Panc1 (cell line): ENCODE measurements around the gene FCN2. TPM values are rescaled to one million over a fixed set of nuclear protein-coding genes. Genes with fewer than 3 reads are reported as not detected.

Experiments
- ATAC-seq: fragments of 200-7000 bp; cut with Tn5 transposase; 2 replicates; pipeline ENCODE4 v1.9.1; 2020; ENCODE audit warnings: mild to moderate bottlenecking, moderate library complexity
- BruUV-seq: library from RNA; stranded (reverse); fragments of 400-500 nt; replicated peaks from 2 replicates; lab custom pipeline; 2021; lab: Mats Ljungman, UMichigan
- CTCF ChIA-PET: fragments of 300-600 bp; sonication (Branson Sonifier 250); formaldehyde crosslinking; loops from one replicate; lab custom pipeline; 2022; ENCODE audit warnings: antibody characterized with exemption; lab: Charles Lee
- POLR2A ChIA-PET: fragments of 300-600 bp; sonication (Branson Sonifier 250); formaldehyde crosslinking; loops from one replicate; lab custom pipeline; 2022; ENCODE audit warnings: antibody characterized with exemption; lab: Charles Lee
- DNase-seq: peaks from one replicate; pipeline ENCODE4 v3.0.0-alpha.2; 2010; ENCODE audit warnings: low read depth, low spot score
- H3K27ac ChIP-seq: 2 replicates; pipeline ENCODE4 v1.5.1; 2011; ENCODE audit warnings: mild to moderate bottlenecking, low read length, inconsistent platforms
- H3K27me3 ChIP-seq: fragments of 200-500 bp; sonication (Bioruptor generic); 2 replicates; pipeline ENCODE4 v1.6.0; 2014; ENCODE audit warnings: low read length, inconsistent platforms; ENCODE audit not compliant: control insufficient read depth, insufficient read depth
- H3K36me3 ChIP-seq: fragments of 200-500 bp; sonication (Bioruptor generic); 2 replicates; pipeline ENCODE4 v1.5.1; 2014; ENCODE audit warnings: inconsistent platforms, mild to moderate bottlenecking, low read length, moderate library complexity; ENCODE audit not compliant: control insufficient read depth, insufficient read depth
- H3K4me1 ChIP-seq: 2 replicates; pipeline ENCODE4 v1.5.1; 2011; ENCODE audit warnings: inconsistent platforms, mild to moderate bottlenecking, low read length, moderate library complexity; ENCODE audit not compliant: control insufficient read depth, insufficient read depth
- H3K4me3 ChIP-seq, 2 experiments: 2 replicates each; pipeline ENCODE4 v1.5.1; 2011 to 2012; ENCODE audit warnings: low read depth in 2 of 2, low read length in 2 of 2, mild to moderate bottlenecking in 2 of 2, inconsistent platforms in 1 of 2, moderate library complexity in 1 of 2
- H3K9me3 ChIP-seq: fragments of 200-500 bp; sonication (Bioruptor generic); 2 replicates; pipeline ENCODE4 v1.5.1; 2014; ENCODE audit warnings: low read depth, mild to moderate bottlenecking, inconsistent platforms, low read length, moderate library complexity; ENCODE audit not compliant: control insufficient read depth, insufficient read depth
- CTCF ChIP-seq: fragments of 450-650 bp; IDR thresholded peaks from 2 replicates; pipeline ENCODE4 v1.5.1; 2017; ENCODE audit warnings: mild to moderate bottlenecking
- POLR2AphosphoS5 ChIP-seq: IDR thresholded peaks from 2 replicates; pipeline ENCODE4 v1.6.1; 2012; ENCODE audit warnings: mild to moderate bottlenecking, low read depth, low read length, moderate library complexity
- REST ChIP-seq, 2 experiments: IDR thresholded peaks; 2 replicates each; pipeline ENCODE4 v1.6.1; 2011 to 2012; ENCODE audit warnings: low read depth in 2 of 2, control low read depth in 1 of 2, low read length in 1 of 2, mild to moderate bottlenecking in 1 of 2, moderate library complexity in 1 of 2; ENCODE audit not compliant: insufficient read depth in 1 of 2
- SIN3A ChIP-seq: IDR thresholded peaks from 2 replicates; pipeline ENCODE4 v1.6.1; 2012; ENCODE audit warnings: low read depth, mild to moderate bottlenecking, low read length, moderate library complexity, borderline replicate concordance; ENCODE audit not compliant: insufficient read depth
- TCF7L2 ChIP-seq: IDR thresholded peaks from 2 replicates; pipeline ENCODE4 v1.6.1; 2011; ENCODE audit warnings: mild to moderate bottlenecking, low read depth, low read length, inconsistent platforms
- in situ Hi-C: cut with HindIII; loops from 2 replicates; pipeline ENCODE4 v1.10.0; 2016; ENCODE audit warnings: low sequenced_read_pairs, low pct_unique_long_range_greater_than_20kb
- intact Hi-C: fragments of 100-400 bp; cut with micrococcal nuclease; formaldehyde crosslinking; loops from one replicate; pipeline ENCODE4 v1.10.0; 2022; ENCODE audit not compliant: unreplicated experiment
- total RNA-seq: library from RNA; stranded (reverse); gene quantifications from one replicate; pipeline ENCODE4 v1.2.1, GENCODE V29; 2021; ENCODE audit not compliant: unreplicated experiment

The FCN2 gene
- total RNA-seq, 1 experiment from 2014 or later: not detected

GRCh38 chr9:134892221-134892620, 11.6 kb downstream of the FCN2 start:
- TF ChIP-seq TCF7L2: no peak
- no peak for TF ChIP-seq REST (IDR thresholded peaks at IDR 0.05; ENCODE audit: insufficient read depth in 1 of 2, low read depth in 2 of 2, low read length in 1 of 2)
- no peak for TF ChIP-seq SIN3A
- no peak for TF ChIP-seq POLR2AphosphoS5
- no peak for TF ChIP-seq CTCF
- in situ Hi-C loops (no loop called here), intact Hi-C loops (no loop called here)
- Histone ChIP-seq H3K9me3 (no peaks in the 10 kb centered on the region), H3K27ac (no peak overlapping the region), H3K4me3 (no peak overlapping the region), H3K27me3 (no peaks in the 10 kb centered on the region; the same call in 1 of the 2 replicates), H3K36me3 (no peaks in the 10 kb centered on the region), H3K4me1 (no peaks in the 10 kb centered on the region)
- ATAC-seq (no peak), DNase-seq (no peak)
- ChIA-PET POLR2A (no interaction called here), CTCF (no interaction called here)
- no TSS peak for BruUV-seq

GRCh38 chr9:134892820-134893420, 12.3 kb downstream of the FCN2 start:
- TF ChIP-seq TCF7L2 (no peak), POLR2AphosphoS5 (no peak), REST (IDR thresholded peaks at IDR 0.05; ENCODE audit: insufficient read depth in 1 of 2, low read depth in 2 of 2, low read length in 1 of 2) (no peak), SIN3A (no peak), CTCF (no peak)
- no peak for DNase-seq
- POLR2A ChIA-PET: no interaction called here
- no peaks in the 10 kb centered on the region for H3K4me1 ChIP-seq
- no peaks in the 10 kb centered on the region for H3K36me3 ChIP-seq
- no peak for ATAC-seq
- intact Hi-C loops (no loop called here), in situ Hi-C loops (no loop called here)
- H3K27ac ChIP-seq: no peak overlapping the region
- BruUV-seq: no TSS peak
- CTCF ChIA-PET: no interaction called here
- no peak overlapping the region for H3K4me3 ChIP-seq
- H3K9me3 ChIP-seq: no peaks in the 10 kb centered on the region
- H3K27me3 ChIP-seq: no peaks in the 10 kb centered on the region; the same call in 1 of the 2 replicates
